HCT116 (cell line): Measurements from ENCODE around the gene AGPAT3. TPM values are rescaled to one million over a fixed set of nuclear protein-coding genes. Genes with fewer than 3 reads are reported as not detected.

Experiments used
- ATAC-seq: fragments of 200-7000 bp; cut with Tn5 transposase; 2 replicates; pipeline ENCODE4 v1.9.1; 2020; ENCODE audit warnings: mild to moderate bottlenecking, moderate library complexity
- BruUV-seq: library from RNA; stranded (reverse); fragments of 400-500 nt; replicated peaks from 2 replicates; lab custom pipeline; 2021; lab: Mats Ljungman, UMichigan
- CTCF ChIA-PET: fragments of 300-600 bp; sonication (Branson Sonifier 250); formaldehyde crosslinking; loops from one replicate; lab custom pipeline; 2021; ENCODE audit warnings: antibody characterized with exemption; lab: Charles Lee
- POLR2A ChIA-PET: fragments of 300-600, 350-600 bp; sonication (Branson Sonifier 250); formaldehyde crosslinking; loops from one replicate; lab custom pipeline; 2021; ENCODE audit warnings: antibody characterized with exemption; lab: Charles Lee
- RAD21 ChIA-PET, 2 experiments: fragments of 300-600 bp; sonication (Branson Sonifier 250); formaldehyde crosslinking; loops; one replicate each; lab custom pipeline; 2023; ENCODE audit warnings: low total read pairs in 2 of 2; ENCODE audit not compliant: uncharacterized antibody in 2 of 2, unreplicated experiment in 2 of 2, low non-redundant PET in 1 of 2; lab: Charles Lee
- DNase-seq: peaks from one replicate; pipeline ENCODE4 v3.0.0-alpha.2; 2010; ENCODE audit warnings: low read depth, low spot score
- H2AFZ ChIP-seq: fragments of 200-600 bp; shearing (Covaris generic), sonication (generic); 2 replicates; pipeline ENCODE4 v1.6.1; 2017; ENCODE audit warnings: low read depth, mixed run types, mixed read lengths, antibody characterized with exemption, low read length; ENCODE audit not compliant: poor library complexity, severe bottlenecking
- H3K27ac ChIP-seq: 2 replicates; pipeline ENCODE4 v1.5.1; 2012; ENCODE audit warnings: low read depth, low read length
- H3K27me3 ChIP-seq: fragments of 200-600 bp; sonication (generic); 2 replicates; pipeline ENCODE4 v1.6.1; 2016; ENCODE audit warnings: mixed run types, low read length, mixed read lengths; ENCODE audit not compliant: insufficient read depth
- H3K36me3 ChIP-seq, 2 experiments: fragments of 200-500 bp in 1 of 2; fragments of 200-600 bp in 1 of 2; sonication (Bioruptor generic) in 1 of 2; sonication (generic) in 1 of 2; 2 replicates each; pipeline versions ENCODE4 v1.5.1 to v1.6.1; 2014 to 2016; ENCODE audit warnings: low read length in 2 of 2, inconsistent platforms in 1 of 2, mixed read lengths in 1 of 2, mixed run types in 1 of 2; ENCODE audit not compliant: insufficient read depth in 2 of 2, control insufficient read depth in 1 of 2
- H3K4me1 ChIP-seq, 2 experiments: fragments of 200-600 bp in 1 of 2; sonication (generic) in 1 of 2; 2 replicates each; pipeline versions ENCODE4 v1.5.1 to v1.6.1; 2012 to 2017; ENCODE audit warnings: low read length in 2 of 2, inconsistent platforms in 1 of 2, mild to moderate bottlenecking in 1 of 2, mixed read lengths in 1 of 2, mixed run types in 1 of 2, moderate library complexity in 1 of 2; ENCODE audit not compliant: insufficient read depth in 2 of 2, control insufficient read depth in 1 of 2
- H3K4me2 ChIP-seq: fragments of 200-600 bp; sonication (generic); 2 replicates; pipeline ENCODE4 v1.6.1; 2017; ENCODE audit warnings: mixed run types, low read length, mixed read lengths
- H3K4me3 ChIP-seq, 2 experiments: fragments of 200-600 bp in 1 of 2; sonication (generic) in 1 of 2; replicated peaks in 1 of 2; 2 replicates each; pipeline ENCODE4 v1.5.1; 2011 to 2016; ENCODE audit warnings: low read length in 2 of 2, control low read depth in 1 of 2, low read depth in 1 of 2, mild to moderate bottlenecking in 1 of 2, mixed read lengths in 1 of 2, mixed run types in 1 of 2
- H3K79me2 ChIP-seq: fragments of 200-600 bp; sonication (generic); 2 replicates; pipeline ENCODE4 v1.6.1; 2017; ENCODE audit warnings: mild to moderate bottlenecking, mixed run types, low read length, moderate library complexity, mixed read lengths; ENCODE audit not compliant: insufficient read depth
- H3K9ac ChIP-seq: fragments of 200-600 bp; sonication (generic); 2 replicates; pipeline ENCODE4 v1.6.1; 2016; ENCODE audit warnings: low read length, mixed read lengths
- H3K9me2 ChIP-seq: fragments of 200-600 bp; sonication (generic), shearing (Covaris generic); 2 replicates; pipeline ENCODE4 v1.6.1; 2017; ENCODE audit warnings: mixed run types, mild to moderate bottlenecking, moderate library complexity; ENCODE audit not compliant: insufficient read depth
- H3K9me3 ChIP-seq, 2 experiments: fragments of 200-500 bp in 1 of 2; fragments of 200-600 bp in 1 of 2; sonication (Bioruptor generic) in 1 of 2; sonication (generic) in 1 of 2; 2 replicates each; pipeline ENCODE4 v1.6.1; 2014 to 2017; ENCODE audit warnings: low read length in 2 of 2, mixed read lengths in 2 of 2, inconsistent platforms in 1 of 2, low read depth in 1 of 2, mild to moderate bottlenecking in 1 of 2, mixed run types in 1 of 2, moderate library complexity in 1 of 2; ENCODE audit not compliant: control insufficient read depth in 1 of 2, insufficient read depth in 1 of 2
- H4K20me1 ChIP-seq: fragments of 200-600 bp; sonication (generic), shearing (Covaris generic); 2 replicates; pipeline ENCODE4 v1.6.1; 2017; ENCODE audit warnings: mixed run types, mild to moderate bottlenecking, moderate library complexity; ENCODE audit not compliant: insufficient read depth
- ATF3 ChIP-seq: IDR thresholded peaks from 2 replicates; pipeline ENCODE4 v1.6.1; 2012
- EGR1 ChIP-seq: IDR thresholded peaks from 2 replicates; pipeline ENCODE4 v1.6.1; 2012; ENCODE audit warnings: low read depth
- ELF1 ChIP-seq: IDR thresholded peaks from 2 replicates; pipeline ENCODE4 v1.6.1; 2012; ENCODE audit warnings: low read depth, borderline replicate concordance
- EZH2 ChIP-seq: fragments of 200-600 bp; sonication (generic); IDR thresholded peaks from 2 replicates; pipeline ENCODE4 v1.6.1; 2017; ENCODE audit warnings: antibody characterized with exemption, mixed run types
- EZH2phosphoT487 ChIP-seq: fragments of 200-600 bp; IDR thresholded peaks from 2 replicates; pipeline ENCODE4 v1.6.1; 2018; ENCODE audit warnings: antibody characterized with exemption, borderline replicate concordance
- JUND ChIP-seq: IDR thresholded peaks from 2 replicates; pipeline ENCODE4 v1.6.1; 2012
- POLR2A ChIP-seq: IDR thresholded peaks from 2 replicates; pipeline ENCODE4 v1.7.0; 2011; ENCODE audit warnings: borderline replicate concordance; ENCODE audit not compliant: insufficient read depth, insufficient read length; ENCODE audit errors: extremely low read depth
- POLR2AphosphoS5 ChIP-seq: IDR thresholded peaks from 2 replicates; pipeline ENCODE4 v1.6.1; 2011; ENCODE audit warnings: mild to moderate bottlenecking, low read depth, low read length, moderate library complexity
- RAD21 ChIP-seq: IDR thresholded peaks from 2 replicates; pipeline ENCODE4 v1.6.1; 2012; ENCODE audit warnings: low read depth, mild to moderate bottlenecking
- SP1 ChIP-seq: IDR thresholded peaks from 2 replicates; pipeline ENCODE4 v1.6.1; 2012; ENCODE audit warnings: low read depth
- SRF ChIP-seq: IDR thresholded peaks from 2 replicates; pipeline ENCODE4 v1.6.1; 2012; ENCODE audit warnings: low read depth
- YY1 ChIP-seq: IDR thresholded peaks from 2 replicates; pipeline ENCODE4 v1.6.1; 2011; ENCODE audit warnings: low read length, low read depth, moderate library complexity, mild to moderate bottlenecking; ENCODE audit not compliant: insufficient replicate concordance; ENCODE audit errors: extremely low read depth
- ZFX ChIP-seq: fragments of 450-650 bp; IDR thresholded peaks from 2 replicates; pipeline ENCODE4 v1.6.1; 2017
- ZNF274 ChIP-seq: fragments of 200-500 bp; sonication (Bioruptor generic); IDR thresholded peaks from 2 replicates; pipeline ENCODE4 v1.6.1; 2014; ENCODE audit warnings: mild to moderate bottlenecking, low read depth, low read length, inconsistent platforms
- intact Hi-C: fragments of 100-400 bp; cut with micrococcal nuclease; formaldehyde crosslinking; loops from 2 replicates; pipeline ENCODE4 v1.10.0; 2022
- total RNA-seq: library from RNA; stranded (reverse); gene quantifications from one replicate; pipeline ENCODE4 v1.2.1, GENCODE V29; 2021; ENCODE audit not compliant: unreplicated experiment
- TF ChIP-seq, protein P1 (sequence below), 3 experiments: fragments of 200-600 bp in 1 of 3; sonication (generic) in 1 of 3; IDR thresholded peaks in 2 of 3; conservative IDR thresholded peaks in 1 of 3; 2 replicates each; pipeline ENCODE4 v1.5.1; 2012 to 2017; ENCODE audit warnings: low read depth in 2 of 3, low read length in 2 of 3, antibody characterized with exemption in 1 of 3, borderline replicate concordance in 1 of 3, control low read depth in 1 of 3, mild to moderate bottlenecking in 1 of 3, mixed read lengths in 1 of 3, mixed run types in 1 of 3, moderate library complexity in 1 of 3; ENCODE audit not compliant: insufficient read depth in 1 of 3
- TF ChIP-seq, protein P2 (sequence below): IDR thresholded peaks from 2 replicates; pipeline ENCODE4 v1.6.1; 2011; ENCODE audit warnings: mild to moderate bottlenecking, low read length, moderate library complexity; ENCODE audit not compliant: insufficient replicate concordance; ENCODE audit errors: extremely low read depth

The AGPAT3 gene
- total RNA-seq, 1 experiment from 2014 or later, result 54.1 TPM

DNA sequence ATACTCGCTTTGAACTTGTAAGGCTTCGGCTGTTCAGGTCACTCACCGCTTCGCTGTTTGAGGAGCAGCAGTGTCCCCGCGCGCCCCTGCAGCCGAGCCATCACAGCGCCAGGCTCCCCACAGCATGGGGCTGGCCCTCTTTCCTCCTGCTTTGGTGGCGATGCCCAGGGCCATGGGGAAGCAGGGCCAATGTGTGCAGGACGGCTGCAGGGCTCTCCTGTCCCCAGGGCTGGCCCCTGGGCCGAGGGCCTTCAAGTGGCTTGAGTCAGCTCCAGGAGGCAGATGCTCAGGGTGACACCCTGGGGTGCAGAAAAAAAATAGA, 108.6 kb downstream of the AGPAT3 start:
- intact Hi-C loops, result no loop called here

More for the DNA sequence above, 108.6 kb downstream of the AGPAT3 start:
- no peaks in the 10 kb centered on the region for H3K9me2 ChIP-seq
- H3K27ac ChIP-seq, result no peak overlapping the region
- no peaks in the 10 kb centered on the region for H3K36me3 ChIP-seq
- no peaks in the 10 kb centered on the region for H3K9me3 ChIP-seq
- BruUV-seq, result no TSS peak
- no peak overlapping the region for H3K4me3 ChIP-seq
- no peak for DNase-seq
- ChIA-PET POLR2A (no interaction called here), RAD21 (no interaction called here), CTCF (no interaction called here)
- no peak overlapping the region for H2AFZ ChIP-seq
- no peak overlapping the region for H3K4me2 ChIP-seq
- H3K9ac ChIP-seq, result no peak overlapping the region
- TF ChIP-seq, protein P1, sequence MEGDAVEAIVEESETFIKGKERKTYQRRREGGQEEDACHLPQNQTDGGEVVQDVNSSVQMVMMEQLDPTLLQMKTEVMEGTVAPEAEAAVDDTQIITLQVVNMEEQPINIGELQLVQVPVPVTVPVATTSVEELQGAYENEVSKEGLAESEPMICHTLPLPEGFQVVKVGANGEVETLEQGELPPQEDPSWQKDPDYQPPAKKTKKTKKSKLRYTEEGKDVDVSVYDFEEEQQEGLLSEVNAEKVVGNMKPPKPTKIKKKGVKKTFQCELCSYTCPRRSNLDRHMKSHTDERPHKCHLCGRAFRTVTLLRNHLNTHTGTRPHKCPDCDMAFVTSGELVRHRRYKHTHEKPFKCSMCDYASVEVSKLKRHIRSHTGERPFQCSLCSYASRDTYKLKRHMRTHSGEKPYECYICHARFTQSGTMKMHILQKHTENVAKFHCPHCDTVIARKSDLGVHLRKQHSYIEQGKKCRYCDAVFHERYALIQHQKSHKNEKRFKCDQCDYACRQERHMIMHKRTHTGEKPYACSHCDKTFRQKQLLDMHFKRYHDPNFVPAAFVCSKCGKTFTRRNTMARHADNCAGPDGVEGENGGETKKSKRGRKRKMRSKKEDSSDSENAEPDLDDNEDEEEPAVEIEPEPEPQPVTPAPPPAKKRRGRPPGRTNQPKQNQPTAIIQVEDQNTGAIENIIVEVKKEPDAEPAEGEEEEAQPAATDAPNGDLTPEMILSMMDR (IDR thresholded peaks at IDR 0.05 in 2 of 3, conservative IDR thresholded peaks at IDR 0.05 in 1 of 3; ENCODE audit: borderline replicate concordance in 1 of 3, insufficient read depth in 1 of 3, low read depth in 2 of 3, low read length in 2 of 3), result no peak
- TF ChIP-seq ATF3, result no peak
- no peak for TF ChIP-seq RAD21
- no peak for TF ChIP-seq YY1
- no peak for TF ChIP-seq EZH2phosphoT487
- TF ChIP-seq JUND, result no peak
- no peak for TF ChIP-seq ZFX
- TF ChIP-seq SRF, result no peak
- no peak for TF ChIP-seq POLR2AphosphoS5
- no peak for TF ChIP-seq ELF1
- no peak for TF ChIP-seq SP1
- no peak for TF ChIP-seq EZH2
- TF ChIP-seq, protein P2, sequence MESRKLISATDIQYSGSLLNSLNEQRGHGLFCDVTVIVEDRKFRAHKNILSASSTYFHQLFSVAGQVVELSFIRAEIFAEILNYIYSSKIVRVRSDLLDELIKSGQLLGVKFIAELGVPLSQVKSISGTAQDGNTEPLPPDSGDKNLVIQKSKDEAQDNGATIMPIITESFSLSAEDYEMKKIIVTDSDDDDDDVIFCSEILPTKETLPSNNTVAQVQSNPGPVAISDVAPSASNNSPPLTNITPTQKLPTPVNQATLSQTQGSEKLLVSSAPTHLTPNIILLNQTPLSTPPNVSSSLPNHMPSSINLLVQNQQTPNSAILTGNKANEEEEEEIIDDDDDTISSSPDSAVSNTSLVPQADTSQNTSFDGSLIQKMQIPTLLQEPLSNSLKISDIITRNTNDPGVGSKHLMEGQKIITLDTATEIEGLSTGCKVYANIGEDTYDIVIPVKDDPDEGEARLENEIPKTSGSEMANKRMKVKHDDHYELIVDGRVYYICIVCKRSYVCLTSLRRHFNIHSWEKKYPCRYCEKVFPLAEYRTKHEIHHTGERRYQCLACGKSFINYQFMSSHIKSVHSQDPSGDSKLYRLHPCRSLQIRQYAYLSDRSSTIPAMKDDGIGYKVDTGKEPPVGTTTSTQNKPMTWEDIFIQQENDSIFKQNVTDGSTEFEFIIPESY, result no peak
- no peak for TF ChIP-seq POLR2A
- no peak for TF ChIP-seq EGR1
- no peak for TF ChIP-seq ZNF274
- no peaks in the 10 kb centered on the region for H3K27me3 ChIP-seq
- H3K4me1 ChIP-seq, result no peaks in the 10 kb centered on the region; a peak in 1 of 4 replicates
- no peak for ATAC-seq
- H4K20me1 ChIP-seq, result no peaks in the 10 kb centered on the region
- no peaks in the 10 kb centered on the region for H3K79me2 ChIP-seq
